Putamen (tissue), 1 donor: ENCODE measurements around the gene HS3ST3B1.

Experiments
- DNase-seq: peaks from one replicate; pipeline ENCODE4 v3.0.0-alpha.2; 2016; ENCODE audit warnings: low spot score

Gene HS3ST3B1

DNA sequence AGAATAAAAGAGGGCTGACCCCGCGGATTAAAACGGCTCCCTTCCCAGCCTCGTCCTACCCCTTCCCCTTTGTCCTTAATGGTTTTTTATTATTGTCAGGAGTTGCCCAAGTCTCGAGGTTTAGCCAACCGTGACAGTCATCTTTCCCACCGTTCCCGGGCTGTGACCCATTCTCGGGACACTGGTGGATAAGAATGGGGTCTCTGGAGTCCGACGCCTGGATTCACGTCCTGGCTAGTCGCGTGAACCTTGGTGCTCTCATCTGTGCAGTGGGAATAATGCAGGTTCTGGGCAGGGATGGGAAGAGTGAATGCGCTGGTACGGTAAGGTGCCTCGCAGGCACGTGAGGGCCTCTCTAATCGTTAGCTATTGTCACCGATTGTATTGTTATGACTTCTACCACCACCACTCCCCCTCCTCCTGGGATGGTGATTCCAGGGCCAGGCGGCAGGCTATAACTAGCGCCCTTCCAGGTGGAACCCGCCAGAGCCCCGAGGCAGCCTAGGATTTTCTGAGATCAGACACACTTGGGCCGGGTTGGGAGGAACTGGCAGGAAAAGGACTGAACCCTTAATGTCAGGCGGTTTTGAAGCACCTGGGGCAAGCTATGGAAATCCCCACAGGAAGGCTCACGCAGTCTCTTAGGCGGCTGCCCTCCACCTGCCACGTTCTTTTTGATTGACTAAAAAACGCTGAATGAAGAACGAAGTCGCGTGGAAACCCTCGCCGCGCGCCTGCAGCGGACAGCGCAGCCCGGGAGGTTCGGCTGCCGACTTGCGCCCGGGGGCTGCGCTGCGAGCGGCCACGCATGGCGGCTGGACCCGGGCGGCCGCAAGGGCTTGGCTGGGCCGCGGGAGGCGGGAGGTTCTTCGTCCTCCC is 2.7 kb downstream of the HS3ST3B1 start:
- DNase-seq = no peak

GRCh38 chr17:14304222-14304772 is 3.4 kb downstream of the HS3ST3B1 start:
- DNase-seq = no peak

DNA sequence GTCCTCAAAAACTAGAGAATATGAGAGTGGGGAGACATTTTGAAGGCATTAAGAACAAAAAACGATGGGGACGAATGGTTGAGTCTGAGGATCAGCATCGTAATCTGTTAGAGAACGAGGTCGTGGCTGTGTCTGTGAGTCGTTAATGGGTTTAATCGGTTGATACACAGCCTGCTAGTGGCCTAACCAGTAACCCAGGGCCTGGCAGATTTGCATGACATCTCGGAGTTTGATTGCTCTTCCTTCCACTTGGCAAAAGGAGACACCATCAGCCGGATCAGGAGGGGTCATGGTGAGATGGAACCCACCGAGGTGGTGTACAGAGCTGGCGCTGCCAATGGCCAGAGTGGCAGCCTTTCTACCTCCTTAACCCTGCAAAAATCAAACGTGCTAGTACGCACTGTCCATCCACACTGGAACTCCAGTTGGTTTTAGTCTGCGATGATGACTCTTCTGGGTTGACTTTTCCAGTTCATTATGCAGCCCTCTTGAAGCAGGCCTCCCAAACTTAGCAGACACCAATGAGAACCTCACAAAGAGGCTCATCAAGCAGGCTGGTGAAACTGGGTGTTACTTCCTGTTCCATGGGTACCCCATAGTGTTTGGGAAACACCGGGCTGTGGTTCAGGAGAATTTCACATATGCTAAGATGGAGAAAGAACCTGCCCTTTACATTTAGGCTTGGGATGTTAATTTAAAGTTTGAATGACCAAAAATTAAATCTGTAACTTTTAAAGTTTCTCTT is 4.1 kb downstream of the HS3ST3B1 start:
- DNase-seq = no peak

GRCh38 chr17:14305785-14306496 is 5.1 kb downstream of the HS3ST3B1 start:
- DNase-seq = no peak

DNA sequence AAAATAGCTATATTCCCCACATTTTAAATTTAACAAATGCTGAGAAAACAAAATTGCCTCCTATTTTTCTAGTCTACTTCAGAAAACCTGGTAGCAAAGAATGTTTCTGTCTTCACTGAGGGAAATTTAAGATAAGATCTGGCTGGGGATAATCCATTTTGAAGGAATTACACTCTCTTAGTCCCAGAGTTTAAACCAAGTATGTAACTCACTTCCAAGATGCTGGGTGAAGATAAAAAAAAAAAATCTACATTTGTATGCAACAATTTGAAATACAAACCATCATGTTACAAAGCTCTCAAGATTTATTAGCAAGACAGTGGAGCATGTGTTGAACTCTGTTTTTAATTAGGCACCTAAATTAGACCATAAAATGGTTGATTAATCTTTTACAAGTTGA is 5.7 kb downstream of the HS3ST3B1 start:
- DNase-seq = no peak

DNA sequence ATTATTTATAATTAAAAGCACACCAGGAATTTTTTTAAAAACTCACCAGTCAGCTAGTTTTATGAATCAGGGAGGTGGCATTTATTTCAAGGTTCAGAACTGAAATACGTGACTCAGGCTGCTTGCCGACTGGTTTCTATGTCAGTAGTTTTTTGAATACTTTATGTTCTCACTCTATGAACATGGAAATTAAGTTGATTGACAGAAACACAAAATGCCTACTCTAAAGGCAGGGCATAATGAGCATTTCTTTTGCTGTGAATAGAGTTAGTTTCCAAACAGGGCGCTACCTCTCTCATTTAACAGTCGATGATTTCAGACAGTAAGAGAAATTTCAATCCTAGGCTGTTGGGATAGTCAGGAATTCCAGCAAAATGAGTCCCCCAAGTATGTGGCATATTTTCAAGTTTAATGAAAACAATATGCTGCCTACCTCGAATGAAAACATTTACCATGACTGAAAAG is 6.7 kb downstream of the HS3ST3B1 start:
- no peak for DNase-seq

- DNase-seq = no peak
These were observed 7.7 kb downstream of the HS3ST3B1 start for GRCh38 chr17:14308636-14308964.

DNA sequence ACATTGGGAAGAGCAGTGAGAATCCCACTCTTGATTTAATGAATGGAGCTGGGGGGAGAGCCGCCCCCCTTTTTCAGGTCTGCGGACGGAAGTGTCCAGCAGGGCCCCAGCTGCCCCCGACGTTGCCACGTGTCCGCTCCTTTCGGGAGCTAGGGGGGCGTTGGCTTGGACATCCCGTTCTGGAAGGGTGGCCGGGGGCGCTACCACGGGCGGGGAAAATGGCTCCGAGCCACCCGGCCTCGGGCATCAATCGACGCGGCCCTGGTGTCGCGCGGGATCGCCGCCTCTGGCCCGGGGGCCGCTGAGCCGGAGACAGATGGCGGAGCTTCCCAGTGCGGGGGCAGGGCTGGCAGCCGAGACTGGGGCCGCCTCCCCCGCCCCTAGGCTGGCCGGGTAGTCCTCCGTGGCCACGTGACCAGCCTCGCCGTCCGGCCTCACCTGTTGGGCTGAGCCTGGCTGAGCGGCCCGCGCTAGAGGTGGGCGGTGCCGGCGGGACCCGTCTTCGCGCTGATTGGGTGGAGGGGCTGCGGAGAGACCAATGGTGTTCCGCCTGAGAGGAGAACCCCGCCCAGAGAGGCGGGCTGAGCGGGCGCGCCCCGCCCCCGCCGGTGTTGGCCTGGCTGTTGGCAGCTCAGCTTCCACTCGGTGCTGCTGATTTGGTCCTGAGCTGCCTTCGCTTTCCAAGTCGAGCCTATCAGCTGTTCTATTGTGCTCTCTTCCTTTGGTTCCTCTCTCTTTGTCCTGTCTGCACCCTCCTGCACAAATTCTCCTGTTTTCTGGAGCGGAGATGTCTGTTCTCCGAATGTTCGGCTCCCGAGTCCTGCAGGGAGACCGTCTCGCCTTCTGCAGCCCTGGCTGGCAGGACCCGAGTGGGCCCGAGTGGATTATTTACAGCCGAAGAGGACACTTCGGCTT is 8.3 kb downstream of the HS3ST3B1 start:
- peak; percentile 49 for DNase-seq

GRCh38 chr17:14310101-14310500 is 9.2 kb downstream of the HS3ST3B1 start:
- DNase-seq = no peak

GRCh38 chr17:14310605-14311004 is 9.7 kb downstream of the HS3ST3B1 start:
- DNase-seq = no peak

GRCh38 chr17:14311186-14311705 is 10.4 kb downstream of the HS3ST3B1 start:
- no peak for DNase-seq

- no peak for DNase-seq
These were observed 11.1 kb downstream of the HS3ST3B1 start for GRCh38 chr17:14311981-14312380.

DNA sequence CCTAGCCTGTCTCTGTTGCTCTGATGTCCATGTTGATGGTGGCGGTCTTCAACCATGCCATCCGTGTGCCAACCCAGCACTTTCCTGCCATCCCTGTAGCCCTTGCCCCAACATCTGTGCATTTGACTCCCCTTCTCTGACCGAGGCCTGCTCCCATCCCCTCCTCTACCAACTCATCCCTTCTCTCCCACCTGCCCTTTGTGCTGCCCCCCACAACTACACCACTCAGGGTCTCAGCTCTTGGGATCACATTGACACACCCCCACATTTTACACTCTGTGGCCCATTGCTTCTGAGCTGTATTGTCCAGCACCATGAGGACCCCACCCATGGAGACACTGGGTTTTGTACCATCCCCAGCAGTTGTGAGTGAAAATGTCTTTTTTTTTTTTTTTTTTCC is 11.6 kb downstream of the HS3ST3B1 start:
- DNase-seq = no peak

- DNase-seq = no peak
These were observed 15.4 kb downstream of the HS3ST3B1 start for GRCh38 chr17:14316126-14316832.

- no peak for DNase-seq
These were observed 16.5 kb downstream of the HS3ST3B1 start for GRCh38 chr17:14317383-14317782.

DNA sequence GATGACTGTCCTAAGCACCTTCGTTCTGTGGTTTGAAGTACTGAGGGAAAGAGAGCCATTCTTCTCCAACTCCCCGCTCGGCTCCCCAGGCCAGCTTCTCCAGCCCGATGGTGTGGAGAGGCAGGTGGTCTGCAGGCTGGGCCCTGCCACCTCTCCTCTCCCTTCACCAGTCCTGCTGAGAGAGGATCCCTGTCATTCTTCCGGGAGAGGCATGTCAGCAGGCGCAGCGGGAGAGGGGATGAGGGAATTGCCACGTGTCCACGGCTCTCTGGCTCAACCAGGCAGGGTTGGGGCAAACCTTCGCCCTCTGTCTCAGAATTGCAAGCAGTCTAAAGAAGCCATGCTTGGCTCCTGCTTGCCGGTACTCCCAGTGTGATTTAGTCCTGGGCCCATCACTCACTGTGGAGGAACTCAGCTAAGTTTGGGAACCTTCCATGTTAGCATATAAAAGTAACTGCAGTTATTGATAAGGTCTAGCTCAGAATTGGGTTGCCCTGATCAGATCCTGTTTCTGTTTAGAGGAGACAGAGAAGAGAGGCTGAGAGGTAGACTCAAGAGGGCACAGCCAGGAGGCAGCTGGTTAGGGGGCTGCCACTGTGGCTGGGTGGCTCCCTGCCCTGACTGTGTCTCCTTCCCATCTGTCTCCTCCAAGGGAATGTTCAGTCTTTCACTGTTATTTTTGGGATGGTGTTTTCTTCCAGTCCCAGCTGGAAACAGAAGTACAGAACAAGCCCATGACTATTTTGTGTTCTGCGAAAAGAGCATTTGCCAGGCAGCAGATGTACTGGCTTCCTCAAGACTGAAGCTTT is 17.4 kb downstream of the HS3ST3B1 start:
- DNase-seq = no peak

DNA sequence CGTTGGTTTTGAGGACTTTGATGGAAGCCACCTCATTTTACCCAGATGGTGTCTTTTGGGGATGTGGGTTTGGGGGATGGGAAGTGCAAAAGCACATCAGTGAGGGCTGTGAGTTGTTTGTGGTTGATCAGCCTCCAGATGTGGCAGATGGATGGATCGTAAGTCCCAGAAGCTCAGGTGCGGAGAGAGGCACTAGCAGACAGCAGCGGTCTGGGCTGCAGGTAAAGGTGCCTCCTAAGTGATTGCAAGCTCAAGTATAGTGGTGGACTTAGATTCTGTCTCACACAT is 18.0 kb downstream of the HS3ST3B1 start:
- no peak for DNase-seq

GRCh38 chr17:14320098-14320497 is 19.2 kb downstream of the HS3ST3B1 start:
- DNase-seq = no peak

GRCh38 chr17:14320734-14321475 is 20.0 kb downstream of the HS3ST3B1 start:
- DNase-seq = no peak
